ENCODE data around the gene OR10D3. TPM values are rescaled to one million over a fixed set of nuclear protein-coding genes. Genes with fewer than 3 reads are reported as not detected.

Gene OR10D3
- polyA plus RNA-seq, 1 donor (not counting 4 experiments of a cell fraction or from before 2014, with no cell fraction given), result not detected

DNA sequence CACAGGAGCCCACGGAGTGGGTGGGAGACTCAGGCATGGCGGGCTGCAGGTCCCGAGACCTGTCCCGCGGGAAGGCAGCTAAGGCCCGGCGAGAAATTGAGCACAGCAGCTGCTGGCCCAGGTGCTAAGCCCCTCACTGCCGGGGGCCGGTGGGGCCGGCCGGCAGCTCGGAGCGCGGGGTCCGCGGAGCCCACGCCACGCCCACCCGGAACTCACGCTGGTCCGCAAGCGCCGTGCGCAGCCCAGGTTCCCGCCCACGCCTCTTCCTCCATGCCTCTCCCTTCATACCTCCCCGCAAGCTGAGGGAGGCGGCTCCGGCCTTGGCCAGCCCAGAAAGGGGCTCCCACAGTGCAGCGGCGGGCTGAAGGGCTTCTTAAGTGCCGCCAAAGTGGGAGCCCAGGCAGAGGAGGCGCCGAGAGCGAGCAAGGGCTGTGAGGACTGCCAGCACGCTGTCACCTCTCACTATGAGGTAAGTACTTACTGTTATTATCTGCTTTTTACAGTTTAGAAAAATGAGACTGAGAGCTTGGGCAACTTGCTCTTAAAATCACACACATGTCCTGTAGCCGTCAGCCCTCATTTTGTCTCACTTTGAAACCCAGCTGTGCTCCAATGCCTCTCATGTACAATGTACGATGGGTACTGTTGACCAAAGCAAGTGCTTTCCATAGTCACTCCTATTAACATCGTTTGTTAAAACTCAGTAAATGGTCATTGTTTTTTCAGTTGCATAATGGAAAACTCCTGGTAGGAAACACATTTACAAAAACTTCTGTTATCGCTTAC lies 12.2 kb upstream of the OR10D3 start:
- Histone ChIP-seq H3K4me2 (ENCODE audit: control insufficient read depth, extremely low read depth, insufficient read depth, low read depth, low read length) (no peak overlapping the region), H3K36me3 (ENCODE audit: control insufficient read depth in 2 of 2, extremely low read depth in 1 of 2, insufficient read depth in 2 of 2, low read length in 2 of 2) (no peaks in the 10 kb centered on the region), H3K79me2 (ENCODE audit: control insufficient read depth, insufficient read depth, low read length) (no peaks in the 10 kb centered on the region), H3K9me3 (ENCODE audit: control insufficient read depth, low read depth, low read length) (no peaks in the 10 kb centered on the region), H3K4me3 (ENCODE audit: control insufficient read depth in 2 of 3, extremely low read depth in 1 of 3, insufficient read depth in 2 of 3, low read depth in 1 of 3, low read length in 3 of 3) (no peak overlapping the region), H3K4me1 (ENCODE audit: control insufficient read depth, extremely low read depth, insufficient read depth, low read length) (no peaks in the 10 kb centered on the region), H3K9ac (ENCODE audit: control insufficient read depth, extremely low read depth, insufficient read depth, low read length) (no peak overlapping the region), H2AFZ (ENCODE audit: control insufficient read depth, low read length) (no peak overlapping the region), H4K20me1 (ENCODE audit: control insufficient read depth, extremely low read depth, insufficient read depth, low read length) (no peaks in the 10 kb centered on the region), H3K27ac (ENCODE audit: control insufficient read depth, insufficient read depth, low read length) (no peak overlapping the region), H3K27me3 (ENCODE audit: control insufficient read depth, extremely low read depth, insufficient read depth, low read length) (no peaks in the 10 kb centered on the region), H3K9me1 (ENCODE audit: control insufficient read depth, extremely low read depth, insufficient read depth, low read length) (no peaks in the 10 kb centered on the region)
- FAIRE-seq, result no peak
- DNase-seq (ENCODE audit: low read depth, low spot score), result no peak
- no peak for TF ChIP-seq EZH2 (IDR thresholded peaks at IDR 0.05; ENCODE audit: low read length)
- TF ChIP-seq, protein P1, sequence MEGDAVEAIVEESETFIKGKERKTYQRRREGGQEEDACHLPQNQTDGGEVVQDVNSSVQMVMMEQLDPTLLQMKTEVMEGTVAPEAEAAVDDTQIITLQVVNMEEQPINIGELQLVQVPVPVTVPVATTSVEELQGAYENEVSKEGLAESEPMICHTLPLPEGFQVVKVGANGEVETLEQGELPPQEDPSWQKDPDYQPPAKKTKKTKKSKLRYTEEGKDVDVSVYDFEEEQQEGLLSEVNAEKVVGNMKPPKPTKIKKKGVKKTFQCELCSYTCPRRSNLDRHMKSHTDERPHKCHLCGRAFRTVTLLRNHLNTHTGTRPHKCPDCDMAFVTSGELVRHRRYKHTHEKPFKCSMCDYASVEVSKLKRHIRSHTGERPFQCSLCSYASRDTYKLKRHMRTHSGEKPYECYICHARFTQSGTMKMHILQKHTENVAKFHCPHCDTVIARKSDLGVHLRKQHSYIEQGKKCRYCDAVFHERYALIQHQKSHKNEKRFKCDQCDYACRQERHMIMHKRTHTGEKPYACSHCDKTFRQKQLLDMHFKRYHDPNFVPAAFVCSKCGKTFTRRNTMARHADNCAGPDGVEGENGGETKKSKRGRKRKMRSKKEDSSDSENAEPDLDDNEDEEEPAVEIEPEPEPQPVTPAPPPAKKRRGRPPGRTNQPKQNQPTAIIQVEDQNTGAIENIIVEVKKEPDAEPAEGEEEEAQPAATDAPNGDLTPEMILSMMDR (optimal IDR thresholded peaks at IDR 0.05 in 1 of 3, IDR thresholded peaks at IDR 0.05 in 1 of 3, conservative IDR thresholded peaks at IDR 0.05 in 1 of 3; ENCODE audit: extremely low read depth in 1 of 3, insufficient read depth in 2 of 3, low read length in 3 of 3), result no peak
- dilution Hi-C loops (cut with MboI; ENCODE audit: extremely low pct_ligation_motif_present, low sequenced_read_pairs), result no loop called here

GRCh38 chr11:124172101-124172500 lies 11.0 kb upstream of the OR10D3 start:
- Histone ChIP-seq H3K36me3 (ENCODE audit: control insufficient read depth in 2 of 2, extremely low read depth in 1 of 2, insufficient read depth in 2 of 2, low read length in 2 of 2) (no peaks in the 10 kb centered on the region), H3K4me1 (ENCODE audit: control insufficient read depth, extremely low read depth, insufficient read depth, low read length) (no peaks in the 10 kb centered on the region), H3K9me1 (ENCODE audit: control insufficient read depth, extremely low read depth, insufficient read depth, low read length) (no peaks in the 10 kb centered on the region), H2AFZ (ENCODE audit: control insufficient read depth, low read length) (no peak overlapping the region), H3K79me2 (ENCODE audit: control insufficient read depth, insufficient read depth, low read length) (no peaks in the 10 kb centered on the region), H3K9ac (ENCODE audit: control insufficient read depth, extremely low read depth, insufficient read depth, low read length) (no peak overlapping the region), H3K27ac (ENCODE audit: control insufficient read depth, insufficient read depth, low read length) (no peak overlapping the region), H4K20me1 (ENCODE audit: control insufficient read depth, extremely low read depth, insufficient read depth, low read length) (no peaks in the 10 kb centered on the region), H3K27me3 (ENCODE audit: control insufficient read depth, extremely low read depth, insufficient read depth, low read length) (no peaks in the 10 kb centered on the region), H3K4me2 (ENCODE audit: control insufficient read depth, extremely low read depth, insufficient read depth, low read depth, low read length) (no peak overlapping the region), H3K4me3 (ENCODE audit: control insufficient read depth in 2 of 3, extremely low read depth in 1 of 3, insufficient read depth in 2 of 3, low read depth in 1 of 3, low read length in 3 of 3) (no peak overlapping the region), H3K9me3 (ENCODE audit: control insufficient read depth, low read depth, low read length) (no peaks in the 10 kb centered on the region)
- dilution Hi-C loops (cut with MboI; ENCODE audit: extremely low pct_ligation_motif_present, low sequenced_read_pairs), result no loop called here
- no peak for TF ChIP-seq EZH2 (IDR thresholded peaks at IDR 0.05; ENCODE audit: low read length)
- TF ChIP-seq, protein P1 (optimal IDR thresholded peaks at IDR 0.05 in 1 of 3, IDR thresholded peaks at IDR 0.05 in 1 of 3, conservative IDR thresholded peaks at IDR 0.05 in 1 of 3; ENCODE audit: extremely low read depth in 1 of 3, insufficient read depth in 2 of 3, low read length in 3 of 3), result no peak
- DNase-seq (ENCODE audit: low read depth, low spot score), result no peak
- FAIRE-seq, result no peak

All from keratinocyte (primary cell).